Activated CD4-positive, alpha-beta memory T cell treated with anti-CD3 and anti-CD28 coated beads, Interleukin-2, amount 10 ng/mL, durations not matched to agents 7 days and 5 days (primary cell): ENCODE results near the gene RAD51B. TPM values are rescaled to one million over a fixed set of nuclear protein-coding genes. Genes with fewer than 3 reads are reported as not detected.

Source experiments
- CTCF ChIA-PET: fragments of 350-600 bp; sonication (Branson Sonifier 250); formaldehyde crosslinking; loops from one replicate; lab custom pipeline; 2021; ENCODE audit warnings: antibody characterized with exemption, inconsistent platforms; lab: Charles Lee
- POLR2A ChIA-PET: fragments of 350-600 bp; sonication (Branson Sonifier 250); formaldehyde crosslinking; loops from one replicate; lab custom pipeline; 2021; ENCODE audit warnings: antibody characterized with exemption; lab: Charles Lee
- DNase-seq: peaks from one replicate; pipeline ENCODE4 v3.0.0-alpha.2; 2020
- H3K27ac Mint-ChIP-seq: one replicate; pipeline ENCODE4 v1.8.0; 2021; ENCODE audit warnings: mild to moderate bottlenecking, mixed read lengths
- H3K27me3 Mint-ChIP-seq: one replicate; pipeline ENCODE4 v1.8.0; 2021; ENCODE audit warnings: mixed read lengths
- H3K36me3 Mint-ChIP-seq: one replicate; pipeline ENCODE4 v1.8.0; 2021; ENCODE audit warnings: low read depth, mixed read lengths
- H3K4me1 Mint-ChIP-seq: one replicate; pipeline ENCODE4 v1.8.0; 2021; ENCODE audit warnings: mixed read lengths
- H3K4me3 Mint-ChIP-seq: one replicate; pipeline ENCODE4 v1.8.0; 2021; ENCODE audit warnings: mild to moderate bottlenecking, mixed read lengths
- H3K9me3 Mint-ChIP-seq: one replicate; pipeline ENCODE4 v1.8.0; 2021; ENCODE audit warnings: mixed read lengths
- total RNA-seq, 2 experiments: library from RNA; stranded (reverse); gene quantifications; one replicate each; pipeline ENCODE4 v1.2.3, GENCODE V29; 2021

Gene RAD51B
- total RNA-seq, 2 experiments from 2014 or later, result 33.1 to 40.8 TPM

DNA sequence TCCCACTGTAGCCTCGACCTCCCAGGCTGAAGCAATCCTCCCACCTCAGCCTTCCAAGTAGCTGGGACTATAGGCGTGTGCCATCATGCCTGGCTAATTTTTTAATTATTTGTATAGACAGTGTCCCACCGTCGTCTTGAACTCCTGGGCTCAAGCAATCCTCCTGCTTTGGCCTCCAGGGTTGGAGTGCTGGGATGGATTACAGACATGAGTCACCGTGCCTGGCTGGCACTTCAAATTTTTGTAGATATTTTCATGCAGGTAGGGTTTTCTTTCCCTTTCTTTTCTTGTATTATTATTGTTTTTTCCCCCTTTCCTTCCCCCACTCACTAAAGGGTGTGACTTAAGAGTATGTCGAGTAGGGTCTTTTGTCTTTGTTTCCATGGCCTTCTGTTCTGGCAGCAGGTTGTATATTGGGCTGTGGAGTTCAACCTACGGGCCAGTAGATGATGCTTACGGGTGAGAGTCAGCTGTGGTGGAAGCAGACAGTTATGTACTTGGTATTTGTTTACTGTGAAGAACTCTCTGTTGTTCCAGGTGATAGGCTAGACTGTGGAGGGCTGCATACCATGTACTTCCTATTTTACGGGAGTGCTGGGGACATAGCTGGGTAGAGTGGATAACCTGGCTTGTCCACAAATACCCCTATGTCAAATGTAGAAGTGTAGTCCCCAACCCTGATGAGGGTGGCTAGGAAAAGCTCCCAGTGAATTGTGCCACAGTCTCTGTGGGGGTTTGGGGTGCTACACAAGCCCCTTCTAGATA is 30.7 kb downstream of the RAD51B start:
- no peak overlapping the region for H3K27ac Mint-ChIP-seq
- H3K36me3 Mint-ChIP-seq, result peaks cover 18% of the 10 kb centered on the region
- H3K27me3 Mint-ChIP-seq, result no peaks in the 10 kb centered on the region
- DNase-seq, result no peak
- POLR2A ChIA-PET, result no interaction called here
- H3K9me3 Mint-ChIP-seq, result peaks cover 6% of the 10 kb centered on the region
- CTCF ChIA-PET, result no interaction called here
- H3K4me1 Mint-ChIP-seq, result no peaks in the 10 kb centered on the region
- H3K4me3 Mint-ChIP-seq, result no peak overlapping the region

DNA sequence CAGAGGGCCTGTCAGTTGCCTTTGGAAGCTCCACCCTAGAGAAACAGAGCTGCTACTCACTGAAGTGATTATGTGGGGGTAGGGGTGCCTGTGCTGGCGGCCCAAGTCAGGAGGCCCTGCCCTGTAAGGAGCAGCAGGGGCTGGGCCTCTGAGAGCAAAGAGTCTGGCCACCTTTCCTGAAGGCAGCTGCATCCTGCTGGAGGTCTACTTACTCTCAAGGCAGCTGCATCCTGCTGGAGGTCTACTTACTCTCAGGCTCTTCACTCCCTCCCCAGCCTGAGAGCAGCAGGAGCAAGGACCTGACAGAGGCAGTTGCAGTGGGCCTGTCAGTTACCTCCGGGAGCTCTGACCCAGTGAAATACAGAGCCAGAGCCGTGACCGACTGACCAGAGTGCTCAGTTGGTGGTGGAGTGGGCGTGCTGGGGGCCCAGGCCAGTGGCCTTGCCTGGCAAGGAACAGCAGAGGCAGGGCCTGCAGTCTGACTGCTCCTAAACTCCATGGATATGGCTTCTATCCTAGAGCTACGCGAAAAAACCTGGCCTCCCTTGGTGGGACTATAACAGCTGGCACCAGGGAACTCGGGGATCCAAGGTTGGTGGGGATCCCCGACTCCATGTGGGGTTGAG is 32.3 kb downstream of the RAD51B start:
- Mint-ChIP-seq H3K4me1 (no peaks in the 10 kb centered on the region), H3K36me3 (peaks cover 11% of the 10 kb centered on the region), H3K27me3 (no peaks in the 10 kb centered on the region), H3K4me3 (no peak overlapping the region), H3K9me3 (peaks cover 6% of the 10 kb centered on the region), H3K27ac (no peak overlapping the region)
- ChIA-PET POLR2A (no interaction called here), CTCF (no interaction called here)
- no peak for DNase-seq

DNA sequence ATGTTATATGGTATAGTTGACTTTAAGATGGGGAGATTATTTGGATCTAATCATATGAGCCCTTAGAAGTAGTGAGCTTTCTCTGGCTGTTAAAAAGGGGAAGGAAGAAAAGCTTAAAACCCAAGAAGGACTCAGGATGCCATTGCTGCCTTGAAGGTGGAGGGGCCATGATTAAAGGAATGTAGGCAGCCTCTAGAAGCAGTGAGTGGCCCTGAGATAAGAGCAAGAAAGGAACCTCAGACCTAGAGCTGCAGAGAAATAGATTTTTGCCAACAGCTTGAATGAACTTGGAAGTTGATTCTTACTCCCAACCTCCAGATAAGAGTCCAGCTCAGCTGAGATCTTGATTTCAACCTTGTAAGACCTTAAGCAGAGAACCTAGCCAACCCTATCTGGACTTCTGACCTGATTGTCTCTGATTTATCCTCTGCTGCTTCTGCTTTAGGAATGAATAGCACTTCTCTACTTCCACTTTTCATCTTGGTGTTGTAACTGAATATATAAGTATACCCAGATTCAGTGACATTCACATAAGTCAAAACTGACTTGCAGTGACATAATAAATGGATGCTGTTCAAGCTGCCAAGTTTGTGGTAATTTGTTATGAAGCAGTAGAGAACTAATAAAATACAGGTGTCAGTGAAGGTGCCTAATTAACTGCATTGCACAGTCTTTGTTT is 33.5 kb downstream of the RAD51B start:
- no peak overlapping the region for H3K27ac Mint-ChIP-seq
- H3K4me3 Mint-ChIP-seq, result no peak overlapping the region
- peaks cover 9% of the 10 kb centered on the region for H3K36me3 Mint-ChIP-seq
- H3K27me3 Mint-ChIP-seq, result no peaks in the 10 kb centered on the region
- H3K9me3 Mint-ChIP-seq, result peaks cover 4% of the 10 kb centered on the region
- DNase-seq, result no peak
- ChIA-PET POLR2A (no interaction called here), CTCF (interaction anchor here (0.6 kb wide), 1 partner anchor 12 kb away, joined by 3 read pairs; no protein-coding TSS in a partner anchor)
- H3K4me1 Mint-ChIP-seq, result no peaks in the 10 kb centered on the region

DNA sequence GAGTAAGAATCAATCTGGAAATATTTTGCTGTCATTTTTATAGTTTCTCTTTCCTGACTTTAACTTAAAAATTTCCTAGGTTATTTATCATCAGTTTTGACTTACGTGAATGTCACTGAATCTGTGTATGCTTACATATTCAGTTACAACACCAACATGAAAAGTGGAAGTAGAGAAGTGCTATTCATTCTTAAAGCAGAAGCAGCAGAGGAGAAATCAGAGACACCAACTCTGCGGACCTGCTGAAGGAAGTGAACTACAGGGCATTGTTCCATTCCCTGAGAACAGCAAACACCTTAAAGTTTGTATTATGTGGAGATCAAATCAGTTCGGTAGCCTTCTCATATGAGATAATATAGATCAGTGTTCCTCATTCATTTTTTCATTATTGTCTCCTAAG is 34.1 kb downstream of the RAD51B start:
- H3K9me3 Mint-ChIP-seq, result no peaks in the 10 kb centered on the region
- H3K4me3 Mint-ChIP-seq, result no peak overlapping the region
- H3K4me1 Mint-ChIP-seq, result peaks cover 2% of the 10 kb centered on the region
- DNase-seq, result no peak
- POLR2A ChIA-PET, result no interaction called here
- no peak overlapping the region for H3K27ac Mint-ChIP-seq
- no peaks in the 10 kb centered on the region for H3K27me3 Mint-ChIP-seq
- CTCF ChIA-PET, result interaction anchor here (0.7 kb wide), 1 partner anchor 151 kb away, joined by 4 read pairs; no protein-coding TSS in a partner anchor
- peaks cover 4% of the 10 kb centered on the region for H3K36me3 Mint-ChIP-seq

DNA sequence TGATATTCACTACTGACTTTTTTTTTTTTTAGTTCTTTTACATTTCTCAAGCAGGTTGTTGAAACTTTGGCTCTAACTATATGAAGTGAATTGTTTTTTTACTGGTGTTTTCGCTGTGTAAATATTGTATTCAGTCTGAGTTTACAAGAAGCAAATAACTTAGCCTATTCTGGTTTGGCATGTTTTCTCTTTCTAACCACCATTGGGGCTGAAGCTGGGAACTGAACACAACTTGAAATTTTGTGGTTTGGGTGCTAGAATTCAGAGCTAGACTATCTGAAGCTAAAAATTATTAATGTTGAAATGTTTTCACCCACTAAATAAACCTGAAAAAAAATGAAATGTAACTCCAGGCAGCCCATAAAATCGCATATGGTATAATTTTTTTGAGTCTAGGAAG is 37.2 kb downstream of the RAD51B start:
- Mint-ChIP-seq H3K27ac (no peak overlapping the region), H3K4me3 (no peak overlapping the region), H3K27me3 (no peaks in the 10 kb centered on the region), H3K36me3 (no peaks in the 10 kb centered on the region), H3K4me1 (peaks cover 2% of the 10 kb centered on the region), H3K9me3 (no peaks in the 10 kb centered on the region)
- POLR2A ChIA-PET, result no interaction called here
- no peak for DNase-seq
- CTCF ChIA-PET, result interaction anchor here (1.0 kb wide), 1 partner anchor 19 kb away, joined by 3 read pairs; no protein-coding TSS in a partner anchor

DNA sequence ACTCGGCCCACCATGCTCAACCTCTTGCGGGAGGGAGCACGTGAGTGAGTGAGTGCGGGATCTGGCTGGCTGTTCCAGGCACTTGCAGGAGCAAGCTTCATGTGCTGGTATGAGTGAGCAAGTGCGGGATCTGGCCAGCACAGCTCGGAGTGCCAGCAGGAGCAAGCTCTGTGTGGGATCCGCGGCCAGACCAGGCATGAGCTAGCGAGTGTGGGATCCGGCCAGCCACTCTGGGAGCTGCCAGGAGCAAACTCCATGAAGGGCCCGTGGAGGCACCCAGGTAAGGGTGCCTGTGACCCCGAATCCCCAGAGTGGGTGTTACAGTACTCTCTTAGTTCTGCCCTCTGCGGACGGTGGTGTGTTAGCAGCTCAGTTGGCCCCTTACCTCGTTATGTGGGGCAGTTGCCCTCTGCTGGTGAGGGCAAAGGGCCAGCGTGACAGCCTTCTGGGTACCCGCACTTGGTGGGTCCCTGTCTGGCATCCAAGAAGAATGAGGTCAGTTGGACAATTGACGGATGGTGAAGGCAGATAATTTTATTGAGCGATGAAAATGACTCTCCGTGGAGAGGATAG is 38.3 kb downstream of the RAD51B start:
- H3K27ac Mint-ChIP-seq, result no peak overlapping the region
- H3K4me1 Mint-ChIP-seq, result peaks cover 2% of the 10 kb centered on the region
- DNase-seq, result no peak
- H3K27me3 Mint-ChIP-seq, result no peaks in the 10 kb centered on the region
- no peaks in the 10 kb centered on the region for H3K9me3 Mint-ChIP-seq
- POLR2A ChIA-PET, result no interaction called here
- no peaks in the 10 kb centered on the region for H3K36me3 Mint-ChIP-seq
- CTCF ChIA-PET, result interaction anchor here (1.0 kb wide), 1 partner anchor 20 kb away, joined by 3 read pairs; no protein-coding TSS in a partner anchor
- no peak overlapping the region for H3K4me3 Mint-ChIP-seq

DNA sequence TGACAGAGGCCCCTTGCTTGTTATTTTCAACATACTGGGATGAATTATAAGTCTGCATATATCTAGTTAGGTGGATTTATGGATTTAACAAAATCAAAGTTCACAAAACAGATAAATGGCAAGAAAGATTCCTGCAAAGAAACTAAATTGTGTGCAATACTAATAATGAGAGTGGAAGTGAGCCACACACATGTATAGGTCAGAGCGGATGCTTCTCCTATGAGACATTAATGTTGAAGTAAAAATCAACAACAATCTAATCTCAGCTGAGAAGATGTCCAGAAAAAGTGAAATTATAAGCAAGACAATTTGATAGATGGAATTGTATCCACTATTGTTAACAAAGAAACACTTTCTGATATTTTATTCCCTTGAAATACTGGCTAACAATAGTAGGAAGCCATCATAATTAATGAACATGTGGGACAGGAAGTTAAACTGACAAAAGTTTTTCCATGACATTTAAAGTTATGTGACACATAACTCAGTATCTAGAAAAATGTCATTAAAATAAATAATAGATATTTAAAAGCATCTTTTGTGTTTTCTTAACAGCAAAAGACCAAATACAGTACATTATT is 39.7 kb downstream of the RAD51B start:
- H3K4me1 Mint-ChIP-seq, result peaks cover 2% of the 10 kb centered on the region
- no peaks in the 10 kb centered on the region for H3K36me3 Mint-ChIP-seq
- H3K27ac Mint-ChIP-seq, result no peak overlapping the region
- no peaks in the 10 kb centered on the region for H3K9me3 Mint-ChIP-seq
- no peak for DNase-seq
- POLR2A ChIA-PET, result no interaction called here
- H3K27me3 Mint-ChIP-seq, result no peaks in the 10 kb centered on the region
- CTCF ChIA-PET, result no interaction called here
- no peak overlapping the region for H3K4me3 Mint-ChIP-seq

DNA sequence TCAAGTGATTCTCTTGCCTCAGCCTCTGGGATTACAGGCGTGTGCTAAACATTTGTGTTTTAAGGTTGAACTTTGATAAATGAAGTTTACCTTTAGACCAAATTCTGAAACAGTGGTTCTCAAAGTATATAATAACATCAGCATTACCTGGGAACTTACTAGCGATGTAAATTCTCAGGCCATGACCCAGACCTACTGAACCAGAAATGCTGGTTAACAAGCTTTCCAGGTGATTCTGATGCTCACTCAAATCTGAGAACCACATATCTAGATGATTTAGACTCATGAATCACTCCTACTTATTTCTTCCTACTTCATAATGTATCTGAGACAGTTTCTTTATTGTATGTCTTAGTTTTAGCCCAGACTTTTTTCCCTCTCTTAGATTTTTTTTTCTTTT is 43.6 kb downstream of the RAD51B start:
- ChIA-PET POLR2A (no interaction called here), CTCF (interaction anchor here (0.9 kb wide), 1 partner anchor 18 kb away, joined by 3 read pairs; no protein-coding TSS in a partner anchor)
- no peaks in the 10 kb centered on the region for H3K27me3 Mint-ChIP-seq
- peaks cover 9% of the 10 kb centered on the region for H3K4me1 Mint-ChIP-seq
- peaks cover 20% of the 10 kb centered on the region for H3K36me3 Mint-ChIP-seq
- no peak overlapping the region for H3K27ac Mint-ChIP-seq
- H3K9me3 Mint-ChIP-seq, result no peaks in the 10 kb centered on the region
- DNase-seq, result no peak
- H3K4me3 Mint-ChIP-seq, result no peak overlapping the region

DNA sequence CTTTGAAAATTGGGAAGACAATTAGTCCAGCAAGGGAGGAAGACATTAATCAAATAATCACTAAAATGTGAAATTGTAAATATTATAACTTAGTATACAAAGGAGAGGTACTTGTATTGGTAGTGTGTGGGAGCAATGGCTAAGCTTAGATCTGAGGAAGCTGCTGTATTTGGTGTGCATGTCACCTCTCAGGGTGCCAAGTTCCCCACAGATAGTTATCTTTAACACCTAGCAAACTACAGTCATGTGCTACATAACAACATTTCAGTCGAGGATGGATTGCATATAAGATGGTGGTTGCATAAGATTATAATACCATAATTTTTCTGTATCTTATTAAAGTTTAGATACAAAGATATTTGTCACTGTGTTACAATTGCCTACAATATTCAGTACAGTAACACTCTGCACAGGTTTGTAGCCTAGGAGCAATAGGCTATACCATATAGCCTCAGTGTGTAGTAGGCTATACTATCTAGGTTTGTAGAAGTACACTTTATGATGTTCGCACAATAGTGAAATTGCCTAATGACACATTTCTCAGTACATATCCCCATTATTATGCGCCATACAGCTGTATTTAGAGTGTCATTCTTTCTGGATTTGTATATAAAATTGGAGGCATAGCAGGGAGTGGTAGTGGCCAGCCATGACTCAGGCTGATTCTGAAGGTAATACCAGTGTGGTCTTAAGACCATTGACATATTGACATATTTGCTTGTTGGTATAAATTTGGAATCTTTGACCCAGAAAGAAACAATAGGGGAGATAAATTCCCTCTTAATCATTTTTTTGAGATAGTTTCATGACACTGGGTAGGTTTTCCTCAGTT is 55.8 kb downstream of the RAD51B start:
- no peak overlapping the region for H3K4me3 Mint-ChIP-seq
- no peak for DNase-seq
- H3K4me1 Mint-ChIP-seq, result no peaks in the 10 kb centered on the region
- H3K9me3 Mint-ChIP-seq, result no peaks in the 10 kb centered on the region
- no peaks in the 10 kb centered on the region for H3K27me3 Mint-ChIP-seq
- ChIA-PET POLR2A (no interaction called here), CTCF (no interaction called here)
- H3K27ac Mint-ChIP-seq, result no peak overlapping the region
- no peaks in the 10 kb centered on the region for H3K36me3 Mint-ChIP-seq

DNA sequence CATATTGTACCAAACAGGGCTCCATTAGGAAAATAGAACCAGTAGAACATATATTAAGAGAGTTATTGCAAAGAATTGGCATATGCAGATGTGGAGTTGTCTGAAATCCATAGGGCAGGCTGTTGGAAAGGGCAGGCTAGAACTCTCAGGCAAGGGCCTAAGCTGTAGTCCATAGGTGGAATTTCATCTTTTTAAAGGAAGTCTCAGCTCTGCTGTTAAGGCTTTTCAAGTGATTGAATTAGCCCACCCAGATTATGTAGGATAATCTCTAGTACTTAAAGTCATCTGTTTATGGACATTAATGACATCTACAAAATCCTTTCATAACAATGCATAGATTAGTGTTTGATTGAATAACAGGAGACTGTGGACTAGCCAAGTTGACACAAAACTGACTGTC is 59.4 kb downstream of the RAD51B start:
- Mint-ChIP-seq H3K4me3 (no peak overlapping the region), H3K9me3 (no peaks in the 10 kb centered on the region), H3K4me1 (peaks cover 10% of the 10 kb centered on the region), H3K36me3 (no peaks in the 10 kb centered on the region), H3K27me3 (no peaks in the 10 kb centered on the region), H3K27ac (no peak overlapping the region)
- DNase-seq, result no peak
- CTCF ChIA-PET, result no interaction called here
- POLR2A ChIA-PET, result no interaction called here

DNA sequence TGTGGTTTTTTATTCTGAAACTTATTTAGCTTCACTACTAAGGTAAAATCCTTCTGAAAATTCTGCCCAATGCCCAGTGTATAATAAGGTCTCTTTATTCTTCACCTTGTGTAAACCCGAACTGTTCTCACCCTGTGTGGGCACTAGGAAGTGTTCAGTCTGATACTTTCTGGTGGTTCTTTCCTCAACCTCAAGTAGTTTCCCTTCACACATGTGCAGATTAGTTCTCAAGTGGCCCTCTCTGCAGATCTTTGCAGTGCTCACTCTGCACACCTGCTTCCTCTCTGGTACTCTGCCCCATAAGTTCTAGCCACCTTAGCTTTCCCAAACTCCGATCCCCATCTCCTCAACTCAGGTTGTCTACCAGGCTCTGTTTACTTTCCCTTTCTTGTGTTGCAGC is 61.6 kb downstream of the RAD51B start:
- DNase-seq, result no peak
- no peaks in the 10 kb centered on the region for H3K27me3 Mint-ChIP-seq
- ChIA-PET CTCF (interaction anchor here (0.6 to 1.4 kb wide), 3 partner anchors 12 to 911 kb away, joined by 3 to 4 read pairs (median 3); no protein-coding TSS in a partner anchor), POLR2A (no interaction called here)
- H3K4me3 Mint-ChIP-seq, result no peak overlapping the region
- no peak overlapping the region for H3K27ac Mint-ChIP-seq
- no peaks in the 10 kb centered on the region for H3K9me3 Mint-ChIP-seq
- H3K4me1 Mint-ChIP-seq, result peaks cover 12% of the 10 kb centered on the region
- no peaks in the 10 kb centered on the region for H3K36me3 Mint-ChIP-seq

DNA sequence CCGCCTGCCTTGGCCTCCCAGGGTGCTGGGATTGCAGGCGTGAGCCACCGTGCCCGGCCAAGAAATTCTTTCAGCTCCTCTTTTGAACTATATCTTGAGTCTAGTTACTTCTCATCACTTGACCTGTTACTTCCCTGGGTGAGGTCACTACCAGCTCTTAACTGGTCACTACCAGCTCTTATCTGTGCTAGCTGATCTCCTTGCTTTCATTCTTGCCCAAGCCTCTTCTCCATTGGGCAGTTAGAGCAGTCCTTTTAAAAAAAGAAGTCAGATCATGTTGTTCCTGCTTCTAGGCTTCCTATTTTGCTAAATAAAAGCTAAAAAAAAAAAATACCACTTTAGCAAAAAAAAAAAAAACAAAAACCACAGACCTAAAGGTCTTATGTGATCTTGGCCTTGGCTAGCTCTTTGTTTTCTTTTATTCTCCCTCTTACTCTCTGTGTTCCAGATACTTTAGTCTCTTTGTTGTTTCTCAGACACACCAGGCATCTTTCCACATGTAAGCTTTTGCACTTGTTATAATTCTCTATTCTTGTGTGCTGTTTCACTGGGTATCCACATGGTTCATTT is 63.5 kb downstream of the RAD51B start:
- H3K4me3 Mint-ChIP-seq, result no peak overlapping the region
- peaks cover 12% of the 10 kb centered on the region for H3K4me1 Mint-ChIP-seq
- ChIA-PET CTCF (interaction anchor here (0.6 kb wide), 2 partner anchors 434 to 909 kb away, joined by 3 to 4 read pairs; no protein-coding TSS in a partner anchor), POLR2A (interaction anchor here (1.2 kb wide), 1 partner anchor 13 kb away, joined by 3 read pairs; no protein-coding TSS in a partner anchor)
- H3K27ac Mint-ChIP-seq, result no peak overlapping the region
- H3K27me3 Mint-ChIP-seq, result no peaks in the 10 kb centered on the region
- H3K36me3 Mint-ChIP-seq, result no peaks in the 10 kb centered on the region
- no peaks in the 10 kb centered on the region for H3K9me3 Mint-ChIP-seq
- no peak for DNase-seq
